ENCODE measurements around the gene QRICH1.

GRCh38 chr3:48997714-48998637, 95.9 kb downstream of the QRICH1 start:
- no peak for TF ChIP-seq REST (IDR thresholded peaks at IDR 0.05; ENCODE audit: low read depth, low read length)
- no peak for TF ChIP-seq MAX (IDR thresholded peaks at IDR 0.05; ENCODE audit: low read depth)
- no peak for TF ChIP-seq USF2 (IDR thresholded peaks at IDR 0.05; ENCODE audit: borderline replicate concordance, low read depth, low read length)
- no peak for TF ChIP-seq CTCF (IDR thresholded peaks at IDR 0.05)
- no peak for TF ChIP-seq JUND (IDR thresholded peaks at IDR 0.05)
- no peak for TF ChIP-seq POLR2AphosphoS5 (IDR thresholded peaks at IDR 0.05; ENCODE audit: low read depth, low read length)
- TF ChIP-seq MEF2A (IDR thresholded peaks at IDR 0.05; ENCODE audit: borderline replicate concordance, low read depth), result no peak
- no peak for TF ChIP-seq EP300 (IDR thresholded peaks at IDR 0.05; ENCODE audit: borderline replicate concordance in 1 of 2, low read depth in 1 of 2, low read length in 1 of 2)
- TF ChIP-seq FOSL2 (IDR thresholded peaks at IDR 0.05; ENCODE audit: borderline replicate concordance, low read depth), result no peak
- TF ChIP-seq CHD2 (IDR thresholded peaks at IDR 0.05; ENCODE audit: low read length, partially characterized antibody), result no peak
- no peak for TF ChIP-seq SMC3 (IDR thresholded peaks at IDR 0.05; ENCODE audit: low read depth, low read length)
- no peak for TF ChIP-seq RAD21 (IDR thresholded peaks at IDR 0.05; ENCODE audit: low read length)
- no peak for TF ChIP-seq FOXM1 (IDR thresholded peaks at IDR 0.05; ENCODE audit: low read depth)
- no peak for TF ChIP-seq GATA2 (CRISPR knock-in tag; IDR thresholded peaks at IDR 0.05)

Measured in SK-N-SH (cell line).